Fibroblast of skin of left quadriceps (primary cell): ENCODE measurements around the gene SREBF1.

Experiments used
- DNase-seq, 2 experiments: peaks; one replicate each; pipeline ENCODE4 v3.0.0-alpha.2; 2013; ENCODE audit warnings: low read depth in 2 of 2

The SREBF1 gene

DNA sequence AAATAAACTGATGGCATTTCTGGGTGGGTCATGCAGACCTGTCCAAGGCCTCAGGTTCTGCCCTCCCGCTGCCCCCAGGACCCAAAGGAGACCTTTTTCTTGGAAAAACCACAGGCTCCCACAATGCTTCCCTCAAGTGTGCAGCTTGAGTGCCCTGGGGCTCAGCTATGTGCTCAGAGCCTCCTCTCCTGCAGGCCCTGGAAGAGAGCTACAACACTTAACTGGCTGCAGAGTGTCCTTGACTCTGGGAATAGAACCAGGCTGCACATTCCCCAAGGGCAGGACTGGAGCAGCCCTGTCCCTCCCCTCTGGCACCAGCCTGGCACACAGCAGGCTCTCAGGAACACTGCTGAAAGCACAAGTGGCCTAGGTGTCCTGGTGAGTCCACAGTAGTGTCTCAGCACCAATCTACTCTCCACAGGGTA lies 4.8 kb upstream of the SREBF1 start:
- no peak for DNase-seq

DNA sequence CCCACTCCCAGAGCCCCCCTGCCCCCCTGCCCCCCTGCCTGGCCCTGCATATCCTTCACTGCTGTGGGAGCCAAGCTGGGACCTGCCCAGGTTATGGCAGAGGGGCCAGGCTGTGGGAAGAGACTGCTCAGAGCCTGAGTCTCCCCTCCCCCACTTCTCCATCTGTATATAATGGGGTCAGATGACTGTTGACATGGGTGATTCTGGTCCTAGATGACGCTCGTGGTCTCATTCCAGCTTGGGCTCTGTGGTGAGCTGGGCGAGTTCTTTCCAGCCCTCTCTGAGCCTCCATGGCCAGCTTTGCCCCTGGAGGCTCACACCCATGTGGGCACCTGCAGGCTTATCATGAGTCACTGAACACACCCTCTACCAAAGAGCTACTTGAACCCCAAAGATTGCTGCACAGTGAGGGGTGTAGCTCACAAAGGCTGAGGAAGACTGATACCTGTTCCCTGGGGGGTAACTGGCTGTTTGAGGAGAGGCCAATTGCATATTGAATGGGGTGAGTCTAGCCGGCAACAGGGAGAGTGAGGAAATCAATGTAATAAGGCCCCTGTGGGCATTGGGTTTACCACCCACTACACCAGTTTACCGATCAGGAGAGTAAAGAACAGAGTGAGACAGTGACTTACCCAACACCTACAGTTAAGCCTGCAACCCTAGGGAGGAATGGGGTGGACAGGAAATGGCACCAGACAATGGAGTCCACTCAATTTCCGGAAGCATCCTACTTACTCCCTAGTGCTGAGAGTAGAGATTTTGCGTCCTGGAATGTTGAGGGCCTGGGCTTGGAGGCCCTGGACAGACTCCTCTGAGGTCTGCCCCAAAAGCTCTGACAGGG lies 4.2 kb upstream of the SREBF1 start:
- DNase-seq, result no peak

DNA sequence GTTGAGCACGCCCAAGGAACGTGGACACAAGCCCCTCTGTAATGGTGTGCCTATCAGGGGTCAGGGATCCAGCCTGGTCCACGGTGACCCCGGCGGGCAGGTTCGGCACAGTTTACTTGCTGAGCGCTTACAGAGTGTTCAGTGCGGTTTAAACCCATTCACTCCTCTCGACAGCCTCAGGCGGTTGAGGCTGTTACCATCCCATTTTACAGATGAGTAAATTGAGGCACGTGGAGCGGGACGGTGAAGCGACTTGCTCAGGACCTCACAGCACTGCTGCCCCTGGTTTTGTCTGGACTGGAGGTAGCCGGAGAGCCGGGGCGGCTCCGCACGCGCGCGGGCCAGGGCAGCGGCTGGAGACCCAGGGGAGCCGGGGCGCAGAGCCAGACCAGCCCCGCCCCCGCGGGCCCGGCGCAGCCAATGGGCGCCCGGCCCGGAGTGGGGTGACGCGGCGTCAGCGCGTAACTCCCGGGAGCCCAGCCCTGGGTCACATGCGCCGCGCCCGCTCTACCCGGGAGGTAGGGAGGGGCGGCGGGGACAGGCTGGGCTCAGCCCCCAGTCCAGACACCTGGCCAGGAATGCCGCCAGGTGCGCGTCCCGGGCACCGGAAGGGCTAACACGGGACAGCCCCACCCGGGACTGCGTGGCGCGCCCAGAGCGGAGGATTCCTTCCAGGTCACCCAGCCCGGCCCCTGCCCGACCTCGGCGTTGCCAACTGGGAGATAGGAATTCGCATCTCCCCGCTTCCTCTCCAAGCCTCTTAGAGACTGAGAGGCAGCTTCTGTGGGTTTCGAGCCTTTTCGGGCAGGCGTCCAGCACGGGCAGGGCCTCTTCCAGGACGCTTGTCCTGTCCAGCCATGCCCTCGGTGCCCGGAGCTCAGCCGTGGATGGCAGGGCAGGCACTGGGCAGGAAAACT lies 3.3 kb upstream of the SREBF1 start:
- DNase-seq, result peak; percentile 53 to 55

DNA sequence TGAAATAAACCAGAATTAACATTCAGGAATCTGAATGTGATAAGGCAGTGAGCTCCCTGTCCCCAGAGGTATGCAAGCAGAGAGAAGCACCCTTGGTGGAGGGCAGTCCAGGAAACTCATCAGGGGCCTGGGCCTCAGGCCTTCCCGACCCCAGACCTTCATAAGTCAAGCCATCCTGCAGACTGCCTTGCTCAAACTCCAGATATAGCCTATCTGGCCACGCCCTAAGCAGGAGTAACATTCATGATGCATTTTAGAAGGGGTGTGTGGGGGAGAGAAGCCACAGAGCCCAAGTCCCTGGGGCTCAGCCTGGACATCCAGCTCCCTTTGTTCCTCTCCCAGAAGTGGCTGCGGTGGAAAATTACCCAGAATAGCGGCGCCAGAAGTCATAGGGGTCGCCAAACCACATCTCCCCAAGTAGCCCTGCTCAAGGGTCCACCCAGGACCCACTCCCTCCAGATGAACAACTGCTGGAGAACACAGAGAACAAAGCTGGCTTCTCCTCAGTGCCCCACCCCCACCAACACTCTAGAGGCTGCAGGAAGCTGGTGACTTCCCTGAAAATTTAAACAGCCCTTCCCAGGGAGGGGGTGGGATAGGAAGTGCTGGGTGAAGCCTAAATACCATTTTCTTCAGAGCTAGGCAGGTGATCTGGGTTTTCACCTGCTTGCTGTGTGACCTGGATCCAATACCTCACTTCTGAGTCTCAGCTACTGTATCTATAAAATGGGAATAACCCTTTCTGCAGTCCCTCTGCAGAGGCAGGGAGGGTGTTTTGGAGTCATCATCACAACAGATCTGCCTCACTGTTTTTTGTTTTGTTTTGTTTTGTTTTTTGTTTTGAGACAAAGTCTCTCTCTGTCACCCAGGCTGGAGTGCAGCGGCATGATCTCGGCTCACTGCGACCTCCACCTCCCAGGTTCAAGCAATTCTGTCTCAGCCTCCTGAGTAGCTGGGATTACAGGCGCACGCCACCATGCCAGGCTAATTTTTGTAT lies 1.5 kb upstream of the SREBF1 start:
- DNase-seq, result no peak

DNA sequence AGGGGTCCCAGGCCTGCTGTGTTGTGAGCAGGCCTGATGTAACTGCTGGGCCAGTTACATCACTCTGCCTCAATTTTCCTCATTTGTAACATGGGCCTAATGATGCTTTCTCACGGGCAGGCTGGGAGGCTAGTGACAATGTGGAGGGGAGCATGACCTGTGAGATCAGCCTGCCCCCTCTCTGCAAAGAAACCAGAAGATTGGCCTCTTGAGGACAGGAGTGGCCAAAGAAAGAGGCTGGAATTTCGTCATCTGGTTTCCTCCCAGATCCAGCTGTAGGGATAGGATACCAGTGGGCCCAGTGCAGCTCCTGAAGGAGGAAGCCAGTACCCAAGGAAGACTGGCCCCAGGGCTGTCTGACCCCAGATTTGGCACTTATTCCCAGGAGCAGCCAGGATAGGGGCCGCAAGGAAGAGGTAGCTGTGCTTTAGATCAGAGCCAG lies 615 bp upstream of the SREBF1 start:
- peak in 1 of 2 experiments; percentile 40 for DNase-seq

DNA sequence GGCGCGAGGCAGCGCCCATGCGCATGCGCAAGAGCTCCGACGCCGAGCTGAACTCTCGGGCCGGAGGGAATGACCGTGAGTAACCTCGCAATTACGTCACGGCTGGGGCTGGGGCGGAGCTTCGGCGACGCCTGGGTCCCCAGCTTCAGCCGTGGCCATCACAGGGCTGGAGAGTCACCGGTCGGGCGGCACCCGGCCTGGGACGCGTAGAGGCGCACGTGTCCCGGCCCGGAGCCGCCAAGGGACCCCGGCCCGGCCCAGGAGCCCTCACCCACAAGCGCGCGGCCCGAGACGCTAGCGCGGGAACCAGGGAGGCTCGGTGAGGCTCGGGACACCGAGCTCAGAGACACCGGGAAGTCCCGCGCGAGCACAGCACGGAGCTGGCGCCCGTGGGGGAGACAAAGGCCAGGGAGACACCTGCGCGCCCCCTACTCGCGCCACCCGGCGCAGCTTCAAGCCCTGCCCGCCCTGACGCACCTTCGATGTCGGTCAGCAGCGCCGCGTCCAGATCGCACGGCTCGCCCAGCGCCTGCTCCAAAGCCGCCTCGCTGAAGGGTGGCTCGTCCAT lies 452 bp downstream of the SREBF1 start:
- peak; percentile 85 to 86 for DNase-seq

DNA sequence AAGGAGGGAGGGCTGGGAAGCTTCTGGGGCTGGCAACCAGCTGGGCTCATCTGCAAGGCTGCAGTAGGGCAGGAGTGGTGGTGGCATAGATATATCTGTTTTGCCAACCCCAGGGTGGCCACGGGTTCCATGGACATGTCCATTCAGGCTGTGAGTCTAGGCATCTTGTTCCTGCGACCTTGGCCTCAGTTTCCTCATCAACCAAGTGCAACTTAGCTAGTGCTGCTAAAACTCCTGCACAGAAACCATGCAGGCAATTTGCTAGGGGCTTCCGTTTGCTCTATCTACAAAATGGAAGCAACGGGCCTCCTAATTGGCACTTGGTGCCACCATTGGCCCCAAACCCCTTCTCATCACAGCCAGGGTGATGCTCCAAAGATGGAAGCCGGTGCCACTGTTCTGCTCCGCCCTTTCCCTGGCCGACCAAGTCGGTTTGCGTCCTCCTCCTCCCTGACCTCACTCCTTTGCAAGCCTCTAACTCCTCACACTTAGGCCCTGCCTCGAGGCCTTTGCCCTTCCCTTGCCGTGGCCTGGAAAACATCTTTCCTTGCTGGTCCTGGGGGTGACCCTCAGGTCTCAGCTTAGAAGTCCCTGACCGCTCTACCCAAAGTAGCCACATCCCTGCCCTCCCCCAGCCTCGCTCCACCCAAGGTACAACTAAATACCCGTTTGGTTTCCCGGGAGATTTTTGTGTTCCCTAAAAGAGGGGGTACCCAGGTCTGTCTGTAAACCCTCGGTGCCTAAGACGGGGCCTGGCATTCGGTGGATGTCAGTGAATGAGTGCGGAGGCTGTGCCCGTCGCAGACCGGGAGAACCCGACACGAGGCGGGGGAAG lies 1.2 kb downstream of the SREBF1 start:
- no peak for DNase-seq

DNA sequence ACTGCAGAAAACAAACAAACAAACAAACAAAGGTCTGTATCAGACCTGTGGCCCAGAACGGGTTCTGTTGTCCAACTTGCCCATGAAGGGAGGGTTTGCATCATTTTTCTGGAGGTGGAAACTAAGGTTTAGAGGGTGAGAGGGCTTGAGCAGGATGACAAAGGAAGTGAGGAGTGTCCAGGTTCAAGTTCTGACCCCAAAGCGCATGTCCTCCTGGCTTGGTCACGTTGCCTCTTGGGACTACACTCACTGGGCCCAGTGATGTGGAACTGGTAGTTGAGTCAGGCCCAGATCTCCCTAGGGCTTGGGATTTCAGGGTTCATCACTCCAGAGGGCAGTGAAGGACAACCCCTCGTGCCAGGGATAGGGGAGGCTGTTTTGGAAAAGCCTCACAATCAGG lies 1.8 kb downstream of the SREBF1 start:
- DNase-seq, result no peak

DNA sequence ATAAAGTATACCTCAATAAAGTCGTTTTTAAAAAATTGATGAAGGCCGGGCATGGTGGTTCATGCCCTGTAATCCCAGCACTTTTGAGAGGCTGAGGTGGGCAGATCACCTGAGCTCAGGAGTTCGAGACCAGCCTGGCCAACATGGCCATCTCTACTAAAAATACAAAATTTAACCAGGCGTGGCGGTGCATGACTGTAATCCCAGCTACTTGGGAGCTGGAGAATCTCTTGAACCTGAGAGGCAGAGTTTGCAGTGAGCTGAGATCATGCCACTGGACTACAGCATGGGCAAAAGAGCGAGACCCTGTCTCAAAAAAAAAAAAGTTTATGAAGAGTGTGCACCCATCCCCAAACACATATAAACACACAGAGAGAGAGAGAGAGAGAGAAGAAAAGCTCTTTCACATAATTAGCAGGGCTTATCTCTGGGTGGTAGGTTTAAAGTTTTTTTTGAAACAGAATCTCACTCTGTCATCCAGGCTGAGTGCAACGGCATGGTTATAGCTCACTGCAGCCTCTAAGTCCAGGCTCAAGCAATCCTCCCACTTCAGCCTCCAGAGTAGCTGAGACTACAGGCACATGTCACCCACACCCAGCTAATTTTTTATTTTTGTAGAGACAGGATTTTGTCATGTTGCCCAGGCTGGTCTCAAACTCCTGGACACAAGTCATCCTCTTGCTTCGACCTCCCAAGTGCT lies 3.0 kb downstream of the SREBF1 start:
- DNase-seq, result no peak

DNA sequence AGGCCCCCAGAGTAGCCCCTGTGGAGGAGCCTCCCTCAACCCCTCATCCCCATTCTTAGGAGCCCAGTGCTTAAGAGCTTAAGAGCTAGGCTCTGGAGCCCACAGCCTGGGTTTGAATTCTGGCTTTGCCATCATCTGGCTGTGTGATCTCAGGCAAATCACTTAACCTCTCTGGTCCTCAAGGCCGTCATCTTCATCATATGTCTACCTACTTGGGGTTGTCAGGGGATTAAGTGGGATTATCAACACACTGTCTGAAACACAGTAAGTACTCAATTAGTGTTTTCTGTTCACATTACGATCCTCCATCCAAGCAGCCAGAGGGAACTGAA lies 4.8 kb downstream of the SREBF1 start:
- DNase-seq, result no peak

DNA sequence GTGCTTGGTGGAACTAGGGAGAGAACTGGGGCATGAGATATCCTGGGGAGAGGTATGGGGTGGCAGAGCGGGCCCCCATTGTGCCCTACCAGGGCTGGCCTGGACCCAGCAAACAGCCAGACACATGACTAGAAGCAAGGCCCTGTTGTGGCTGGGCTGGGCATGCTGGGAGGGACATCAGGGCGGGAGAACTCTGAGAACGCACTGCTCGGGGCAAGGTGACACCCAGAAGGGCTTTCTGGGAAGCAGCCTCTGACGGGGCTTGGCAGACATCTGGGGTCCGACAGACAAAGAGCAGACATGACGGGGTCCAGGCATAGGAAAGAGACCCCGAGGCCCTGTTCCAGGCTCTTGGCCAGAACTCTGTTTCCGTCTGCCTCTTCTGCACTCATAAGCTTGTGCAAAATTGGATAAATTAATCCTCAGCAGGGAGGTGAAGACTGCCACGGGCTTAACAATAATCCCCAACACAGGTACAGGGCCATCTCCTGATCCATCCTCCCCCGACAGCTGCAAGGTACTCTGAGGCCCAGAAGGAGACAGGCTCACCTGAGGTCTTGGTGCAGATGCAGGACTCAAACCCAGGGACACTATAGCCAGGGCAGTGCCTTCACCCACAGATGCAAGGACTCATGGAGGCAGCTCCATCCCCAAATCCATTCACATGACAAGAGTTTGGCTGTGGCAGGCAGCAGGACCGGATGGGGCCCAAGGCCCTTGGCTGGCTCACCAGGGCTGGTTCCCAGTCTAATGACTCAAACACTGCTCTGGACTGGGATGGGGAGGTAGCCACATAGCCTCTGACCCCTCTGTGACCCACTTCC lies 5.4 kb downstream of the SREBF1 start:
- no peak for DNase-seq

DNA sequence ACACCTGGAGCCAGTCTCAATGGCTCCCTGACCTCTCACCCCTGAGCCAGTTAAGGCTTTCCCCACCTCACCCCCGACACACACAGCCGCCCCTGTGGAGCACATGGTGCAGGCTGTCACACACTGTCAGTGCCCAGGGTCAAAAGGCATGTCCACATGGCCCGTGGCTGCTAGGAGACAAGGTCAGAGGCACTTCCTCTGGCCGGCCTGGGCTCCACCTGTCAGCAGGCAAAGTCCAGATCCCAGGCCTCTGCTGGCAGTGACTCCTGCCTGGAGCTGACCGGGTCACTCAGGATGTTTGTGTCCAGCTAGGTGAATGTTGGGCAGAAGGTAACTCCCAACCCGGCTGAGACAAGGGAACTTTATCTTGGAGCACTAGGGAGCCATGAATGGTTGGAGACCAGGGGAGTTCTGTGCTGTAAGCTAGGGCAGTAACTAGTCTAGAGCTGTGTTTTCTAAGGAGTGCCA lies 6.0 kb downstream of the SREBF1 start:
- DNase-seq, result no peak

DNA sequence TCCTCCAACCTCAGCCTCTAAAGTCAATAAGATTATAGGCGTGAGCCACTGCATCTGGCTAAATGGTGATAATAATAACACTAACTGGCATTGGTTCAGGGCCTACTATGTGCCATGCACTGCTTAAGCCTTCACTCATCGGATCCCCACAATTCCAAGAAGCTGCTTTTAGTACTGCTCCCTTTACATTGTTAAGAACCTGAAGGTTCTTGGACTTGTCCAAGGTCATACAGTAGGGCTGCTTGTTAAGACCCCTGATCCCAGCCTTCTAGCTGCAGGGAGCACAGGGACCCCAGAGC lies 6.6 kb downstream of the SREBF1 start:
- DNase-seq, result no peak

DNA sequence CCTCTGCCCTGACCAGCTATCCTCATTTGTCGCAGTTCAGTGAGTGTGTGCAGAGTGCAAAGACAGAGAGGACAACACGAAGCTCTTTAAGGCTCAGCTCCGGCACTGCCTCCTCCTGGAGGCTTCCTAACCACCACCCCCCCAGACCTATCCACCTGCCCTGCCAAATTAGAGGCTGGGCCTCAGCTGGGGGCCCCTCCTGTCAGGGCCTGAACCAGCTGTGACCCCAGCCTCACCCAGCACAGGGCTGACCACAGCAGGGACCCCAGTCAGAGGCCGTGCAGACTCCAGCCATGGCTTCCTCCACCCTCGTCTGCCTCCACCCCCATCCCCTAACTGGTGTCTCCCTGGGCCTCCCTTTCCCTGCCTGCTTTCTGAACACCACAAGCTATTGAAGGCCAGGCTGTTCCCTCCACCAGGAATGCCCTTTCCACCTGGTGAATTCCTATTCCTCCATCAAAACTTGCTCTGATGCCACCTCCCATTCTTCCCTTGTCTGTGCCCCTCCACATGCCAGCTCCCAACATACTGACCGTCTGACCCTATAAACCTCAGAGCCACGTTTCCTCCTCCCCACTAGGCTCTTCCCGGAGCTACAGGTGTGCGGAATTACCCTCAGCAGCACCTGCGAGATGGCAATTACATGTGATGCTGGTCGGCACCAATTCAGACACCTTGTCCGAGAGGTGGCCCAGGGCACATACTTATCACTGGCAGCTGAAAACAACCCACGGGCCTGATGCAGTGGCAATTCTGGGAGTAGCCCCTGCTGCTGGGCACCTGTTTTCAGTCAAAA lies 8.8 kb downstream of the SREBF1 start:
- no peak for DNase-seq

DNA sequence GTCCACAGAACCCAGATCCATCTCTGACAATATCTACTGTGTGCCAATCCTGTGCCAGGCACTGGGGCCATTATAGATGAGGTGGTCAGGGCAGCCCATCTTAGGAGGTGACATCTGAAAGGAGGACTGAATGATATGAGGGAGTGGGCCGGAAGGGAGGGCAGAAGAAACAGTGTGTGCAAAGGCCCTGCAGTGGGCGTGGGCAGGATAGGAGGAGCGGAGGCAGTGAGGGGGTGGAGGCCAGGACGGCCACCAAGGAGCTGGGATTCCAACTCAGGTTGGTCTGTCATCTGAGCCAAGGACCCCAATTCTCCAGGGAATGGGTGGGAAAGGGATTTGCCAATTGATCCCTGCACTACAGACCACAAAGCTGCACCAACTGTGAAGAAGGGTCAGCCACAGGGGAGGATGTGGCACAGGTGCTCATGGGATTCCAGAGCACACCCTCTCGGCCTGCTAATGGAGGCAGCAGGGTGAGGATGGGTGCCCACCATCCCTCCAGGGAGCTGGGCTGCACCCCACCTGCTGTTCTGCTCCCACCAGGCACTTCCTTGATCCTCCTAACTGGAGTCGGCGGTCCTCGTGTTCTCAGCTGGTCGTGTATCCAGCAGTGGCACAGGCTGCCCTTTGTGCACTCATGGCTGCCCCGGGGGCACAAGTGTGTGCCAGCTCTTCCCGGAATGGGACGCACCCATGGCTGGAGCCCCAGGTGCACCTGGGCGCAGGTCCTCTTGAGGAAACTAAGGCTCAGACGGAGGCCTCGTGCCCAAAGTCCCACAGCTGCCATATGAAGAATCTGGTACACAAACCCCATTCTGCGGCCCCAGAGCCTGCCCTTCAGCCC lies 9.6 kb downstream of the SREBF1 start:
- no peak for DNase-seq

DNA sequence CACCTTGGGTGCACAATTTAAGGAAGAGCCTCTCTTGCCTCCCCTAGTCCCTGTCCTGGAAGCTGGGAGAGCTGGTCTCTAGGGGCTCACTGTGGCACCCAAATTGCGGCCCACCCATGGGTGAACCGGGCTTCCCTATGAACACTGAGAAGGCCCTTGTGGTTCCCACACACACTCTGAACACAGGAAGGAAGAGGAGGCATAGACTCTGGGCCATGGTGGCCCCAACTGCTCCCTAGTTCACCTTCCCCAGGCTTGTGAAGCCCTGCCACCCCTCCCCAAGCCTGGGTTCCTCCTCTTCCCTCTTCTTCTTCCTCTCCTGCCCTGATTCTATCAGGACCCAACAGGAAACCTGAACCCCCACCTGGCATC lies 10.5 kb downstream of the SREBF1 start:
- DNase-seq, result no peak
